SK-N-SH treated with all-trans-retinoic acid at 6 μM for 48 hours (cell line): ENCODE results near the gene GAB4.

Source experiments
- ATAC-seq: fragments of 200-7000 bp; cut with Tn5 transposase; 3 replicates; pipeline ENCODE4 v1.9.1; 2020; ENCODE audit warnings: mild to moderate bottlenecking, moderate library complexity
- ARNTL ChIP-seq: fragments of 450-650 bp; formaldehyde crosslinking; IDR thresholded peaks from 2 replicates; pipeline ENCODE4 v1.5.0; 2020; ENCODE audit warnings: low read depth, mild to moderate bottlenecking, moderate library complexity, borderline replicate concordance
- BACH2 ChIP-seq: fragments of 250-450 bp; sonication (Bioruptor Pico); IDR thresholded peaks from 2 replicates; pipeline ENCODE4 v1.9.0; 2021; ENCODE audit warnings: mild to moderate bottlenecking, borderline replicate concordance
- CREB5 ChIP-seq: fragments of 250-450 bp; sonication (Bioruptor Pico); IDR thresholded peaks from 2 replicates; pipeline ENCODE4 v1.5.1; 2020; ENCODE audit warnings: low read depth, mild to moderate bottlenecking, moderate library complexity
- CSDC2 ChIP-seq: fragments of 250-450 bp; sonication (Bioruptor Pico); IDR thresholded peaks from 2 replicates; pipeline ENCODE4 v1.5.0; 2020; ENCODE audit warnings: mild to moderate bottlenecking, moderate library complexity
- CSRNP3 ChIP-seq: fragments of 250-450 bp; sonication (Bioruptor Pico); IDR thresholded peaks from 2 replicates; pipeline ENCODE4 v1.5.1; 2021; ENCODE audit warnings: mild to moderate bottlenecking, moderate library complexity
- ESRRG ChIP-seq: fragments of 250-450 bp; sonication (Bioruptor Pico); IDR thresholded peaks from 2 replicates; pipeline ENCODE4 v1.6.1; 2021; ENCODE audit warnings: mild to moderate bottlenecking
- GLIS3 ChIP-seq: fragments of 250-450 bp; sonication (Bioruptor Pico); IDR thresholded peaks from 2 replicates; pipeline ENCODE4 v1.5.0; 2020; ENCODE audit warnings: mild to moderate bottlenecking, moderate library complexity
- OSR1 ChIP-seq: fragments of 250-450 bp; sonication (Bioruptor Pico); IDR thresholded peaks from 2 replicates; pipeline ENCODE4 v1.8.0; 2022; ENCODE audit warnings: moderate library complexity, mild to moderate bottlenecking, inconsistent platforms
- PATZ1 ChIP-seq: fragments of 250-450 bp; sonication (Bioruptor Pico); IDR thresholded peaks from 2 replicates; pipeline ENCODE4 v1.8.0; 2020; ENCODE audit warnings: mild to moderate bottlenecking, moderate library complexity, borderline replicate concordance
- POU6F1 ChIP-seq: fragments of 250-450 bp; sonication (Bioruptor Pico); IDR thresholded peaks from 2 replicates; pipeline ENCODE4 v1.8.0; 2021; ENCODE audit warnings: low read depth, mild to moderate bottlenecking, moderate library complexity, borderline replicate concordance
- PPARA ChIP-seq: fragments of 250-450 bp; sonication (Bioruptor Pico); IDR thresholded peaks from 2 replicates; pipeline ENCODE4 v1.5.0; 2020; ENCODE audit warnings: mild to moderate bottlenecking, borderline replicate concordance
- SNAI2 ChIP-seq: fragments of 250-450 bp; sonication (Bioruptor Pico); IDR thresholded peaks from 2 replicates; pipeline ENCODE4 v1.5.0; 2020; ENCODE audit warnings: mild to moderate bottlenecking, moderate library complexity
- TCF4 ChIP-seq: fragments of 250-450 bp; sonication (Bioruptor Pico); IDR thresholded peaks from 2 replicates; pipeline ENCODE4 v1.8.0; 2021; ENCODE audit warnings: mild to moderate bottlenecking, moderate library complexity, borderline replicate concordance
- TOX ChIP-seq: fragments of 250-450 bp; sonication (Bioruptor Pico); IDR thresholded peaks from 2 replicates; pipeline ENCODE4 v1.8.0; 2021; ENCODE audit warnings: mild to moderate bottlenecking, moderate library complexity, borderline replicate concordance
- TSHZ2 ChIP-seq: fragments of 250-450 bp; sonication (Bioruptor Pico); IDR thresholded peaks from 2 replicates; pipeline ENCODE4 v1.5.0; 2020; ENCODE audit warnings: mild to moderate bottlenecking, moderate library complexity
- ZC3H10 ChIP-seq: fragments of 250-450 bp; sonication (Bioruptor Pico); IDR thresholded peaks from 2 replicates; pipeline ENCODE4 v1.5.1; 2021; ENCODE audit warnings: mild to moderate bottlenecking, moderate library complexity
- ZFP3 ChIP-seq: fragments of 250-450 bp; sonication (Bioruptor Pico); IDR thresholded peaks from 2 replicates; pipeline ENCODE4 v1.5.0; 2020; ENCODE audit warnings: mild to moderate bottlenecking, moderate library complexity
- ZFP30 ChIP-seq: fragments of 450-650 bp; formaldehyde crosslinking; IDR thresholded peaks from 2 replicates; pipeline ENCODE4 v1.5.0; 2022; ENCODE audit warnings: mild to moderate bottlenecking, moderate library complexity
- ZNF565 ChIP-seq: fragments of 450-650 bp; formaldehyde crosslinking; conservative IDR thresholded peaks from 2 replicates; pipeline ENCODE4 v1.5.0; 2020; ENCODE audit warnings: low read depth, mild to moderate bottlenecking, moderate library complexity
- ZNF70 ChIP-seq: fragments of 450-650 bp; formaldehyde crosslinking; IDR thresholded peaks from 2 replicates; pipeline ENCODE4 v1.5.0; 2020; ENCODE audit warnings: mild to moderate bottlenecking, moderate library complexity
- ZNF8 ChIP-seq: fragments of 450-650 bp; formaldehyde crosslinking; IDR thresholded peaks from 2 replicates; pipeline ENCODE4 v1.5.0; 2020; ENCODE audit warnings: mild to moderate bottlenecking, moderate library complexity

Gene GAB4

GRCh38 chr22:16972311-16972710 lies 35.7 kb downstream of the GAB4 start:
- TF ChIP-seq BACH2 (CRISPR knock-in tag) (no peak), CSDC2 (CRISPR knock-in tag) (no peak), ZNF70 (CRISPR knock-in tag) (no peak), ZFP3 (no peak), PPARA (CRISPR knock-in tag) (no peak), ZNF565 (no peak), CSRNP3 (no peak), SNAI2 (CRISPR knock-in tag) (no peak)
- no peak for ATAC-seq

- no peak for ATAC-seq
- TF ChIP-seq ZFP3 (no peak), TSHZ2 (CRISPR knock-in tag) (no peak), PPARA (CRISPR knock-in tag) (no peak), GLIS3 (CRISPR knock-in tag) (no peak), ZNF70 (CRISPR knock-in tag) (no peak), ZFP30 (CRISPR knock-in tag) (no peak), TOX (CRISPR knock-in tag) (no peak), ZC3H10 (CRISPR knock-in tag) (no peak), TCF4 (no peak), ZNF565 (no peak), BACH2 (CRISPR knock-in tag) (no peak), OSR1 (CRISPR knock-in tag) (no peak), POU6F1 (no peak), ESRRG (no peak), CSRNP3 (no peak), ZNF8 (CRISPR knock-in tag) (no peak), CREB5 (CRISPR knock-in tag) (no peak)
- TF ChIP-seq, all 23 proteins: peak for 0
These were observed 37.6 kb downstream of the GAB4 start for GRCh38 chr22:16970446-16970845.

GRCh38 chr22:16969508-16970327 lies 38.3 kb downstream of the GAB4 start:
- ATAC-seq = no peak
- TF ChIP-seq PATZ1 (CRISPR knock-in tag) = no peak
- no peak for TF ChIP-seq CSRNP3
- no peak for TF ChIP-seq GLIS3 (CRISPR knock-in tag)
- TF ChIP-seq POU6F1 = no peak
- TF ChIP-seq SNAI2 (CRISPR knock-in tag) = no peak
- no peak for TF ChIP-seq ARNTL (CRISPR knock-in tag)
- TF ChIP-seq ZNF70 (CRISPR knock-in tag) = no peak
- no peak for TF ChIP-seq ZC3H10 (CRISPR knock-in tag)
- no peak for TF ChIP-seq CREB5 (CRISPR knock-in tag)
